WTC11 (cell line): Measurements from ENCODE around the gene MC5R. TPM values are rescaled to one million over a fixed set of nuclear protein-coding genes. Genes with fewer than 3 reads are reported as not detected.

Source experiments
- ATAC-seq: fragments of 200-7000 bp; cut with Tn5 transposase; 2 replicates; pipeline ENCODE4 v1.10.0; 2021; ENCODE audit warnings: mild to moderate bottlenecking, moderate library complexity
- CTCF ChIA-PET: fragments of 300-600 bp; sonication (Branson Sonifier 250); formaldehyde crosslinking; loops from one replicate; lab custom pipeline; 2021; ENCODE audit warnings: antibody characterized with exemption; lab: Charles Lee
- POLR2A ChIA-PET: fragments of 350-600 bp; sonication (Branson Sonifier 250); formaldehyde crosslinking; loops from one replicate; lab custom pipeline; 2021; ENCODE audit warnings: antibody characterized with exemption; lab: Charles Lee
- DNase-seq: peaks from one replicate; pipeline ENCODE4 v3.0.0; 2021; ENCODE audit warnings: low spot score
- H3K27ac Mint-ChIP-seq: 2 replicates; pipeline ENCODE4 v1.8.0; 2021; ENCODE audit warnings: mixed read lengths
- H3K27me3 Mint-ChIP-seq: 2 replicates; pipeline ENCODE4 v1.8.0; 2021; ENCODE audit warnings: low read depth, mild to moderate bottlenecking, moderate library complexity, mixed read lengths
- H3K36me3 Mint-ChIP-seq: 2 replicates; pipeline ENCODE4 v1.8.0; 2021; ENCODE audit warnings: mixed read lengths
- H3K4me1 Mint-ChIP-seq: 2 replicates; pipeline ENCODE4 v1.8.0; 2022; ENCODE audit warnings: mixed read lengths
- H3K4me3 Mint-ChIP-seq: 2 replicates; pipeline ENCODE4 v1.8.0; 2021; ENCODE audit warnings: mild to moderate bottlenecking, moderate library complexity, mixed read lengths
- H3K9me3 Mint-ChIP-seq: 2 replicates; pipeline ENCODE4 v1.8.0; 2021; ENCODE audit warnings: mixed read lengths
- ATF1 ChIP-seq: sonication (generic); formaldehyde crosslinking; IDR thresholded peaks from 2 replicates; pipeline ENCODE4 v1.8.1; 2023; ENCODE audit warnings: mild to moderate bottlenecking, moderate library complexity, missing genetic modification reagents
- CBFB ChIP-seq: sonication (generic); formaldehyde crosslinking; IDR thresholded peaks from 2 replicates; pipeline ENCODE4 v1.8.1; 2022; ENCODE audit warnings: mild to moderate bottlenecking, low read depth, missing genetic modification reagents
- E2F1 ChIP-seq: sonication (generic); formaldehyde crosslinking; IDR thresholded peaks from 2 replicates; pipeline ENCODE4 v1.8.0; 2022; ENCODE audit warnings: mild to moderate bottlenecking, missing genetic modification reagents
- ELF4 ChIP-seq: sonication (generic); formaldehyde crosslinking; IDR thresholded peaks from 2 replicates; pipeline ENCODE4 v1.8.1; 2022; ENCODE audit warnings: low read depth, mild to moderate bottlenecking, moderate library complexity, missing genetic modification reagents
- FOXJ3 ChIP-seq: sonication (generic); formaldehyde crosslinking; IDR thresholded peaks from 2 replicates; pipeline ENCODE4 v1.9.0; 2021; ENCODE audit warnings: missing genetic modification reagents, mild to moderate bottlenecking, borderline replicate concordance
- HMGA2 ChIP-seq: fragments of 250-450 bp; sonication (Bioruptor Pico); IDR thresholded peaks from 2 replicates; pipeline ENCODE4 v1.4.0; 2021; ENCODE audit warnings: mild to moderate bottlenecking, moderate library complexity
- JAZF1 ChIP-seq: fragments of 250-450 bp; sonication (Bioruptor Pico); IDR thresholded peaks from 2 replicates; pipeline ENCODE4 v1.9.0; 2021; ENCODE audit warnings: moderate library complexity, mild to moderate bottlenecking, inconsistent platforms
- MAX ChIP-seq: sonication (generic); formaldehyde crosslinking; IDR thresholded peaks from 2 replicates; pipeline ENCODE4 v1.8.0; 2022; ENCODE audit warnings: mild to moderate bottlenecking, missing genetic modification reagents
- PRDM15 ChIP-seq: sonication (generic); formaldehyde crosslinking; IDR thresholded peaks from 2 replicates; pipeline ENCODE4 v1.8.0; 2022; ENCODE audit warnings: missing genetic modification reagents
- PREB ChIP-seq: sonication (generic); formaldehyde crosslinking; IDR thresholded peaks from 2 replicates; pipeline ENCODE4 v1.8.1; 2022; ENCODE audit warnings: mild to moderate bottlenecking, missing genetic modification reagents, moderate library complexity, borderline replicate concordance
- SMAD3 ChIP-seq: sonication (generic); formaldehyde crosslinking; IDR thresholded peaks from 2 replicates; pipeline ENCODE4 v1.8.0; 2022; ENCODE audit warnings: missing genetic modification reagents, mild to moderate bottlenecking, borderline replicate concordance
- ZBTB21 ChIP-seq: sonication (generic); formaldehyde crosslinking; IDR thresholded peaks from 2 replicates; pipeline ENCODE4 v1.8.1; 2023; ENCODE audit warnings: mild to moderate bottlenecking, missing genetic modification reagents, borderline replicate concordance
- ZNF317 ChIP-seq: sonication (generic); formaldehyde crosslinking; IDR thresholded peaks from 2 replicates; pipeline ENCODE4 v1.8.1; 2023; ENCODE audit warnings: low read depth, mild to moderate bottlenecking, moderate library complexity, missing genetic modification reagents, borderline replicate concordance
- ZNF423 ChIP-seq: fragments of 250-450 bp; sonication (Bioruptor Pico); IDR thresholded peaks from 2 replicates; pipeline ENCODE4 v2.1.2; 2022; ENCODE audit warnings: mild to moderate bottlenecking, moderate library complexity
- ZNF425 ChIP-seq: fragments of 250-450 bp; sonication (Bioruptor Pico); conservative IDR thresholded peaks from 2 replicates; pipeline ENCODE4 v1.9.0; 2021; ENCODE audit warnings: mild to moderate bottlenecking
- ZNF512 ChIP-seq: sonication (generic); formaldehyde crosslinking; IDR thresholded peaks from 2 replicates; pipeline ENCODE4 v1.8.1; 2022; ENCODE audit warnings: missing genetic modification reagents, borderline replicate concordance
- total RNA-seq: library from RNA; stranded (reverse); gene quantifications from 3 replicates; pipeline ENCODE4 v1.2.3, GENCODE V29; 2021

The MC5R gene
- total RNA-seq, 1 experiment from 2014 or later = 0.15 TPM

GRCh38 chr18:13796515-13796914 lies 27.4 kb upstream of the MC5R start:
- CTCF ChIA-PET = no interaction called here

GRCh38 chr18:13797157-13797611 lies 26.8 kb upstream of the MC5R start:
- H3K36me3 Mint-ChIP-seq = no peaks in the 10 kb centered on the region
- peaks cover 47% of the 10 kb centered on the region for H3K4me1 Mint-ChIP-seq
- no peak overlapping the region for H3K27ac Mint-ChIP-seq
- no peak for DNase-seq
- H3K9me3 Mint-ChIP-seq = no peaks in the 10 kb centered on the region
- no peak overlapping the region for H3K4me3 Mint-ChIP-seq
- peaks cover 13% of the 10 kb centered on the region for H3K27me3 Mint-ChIP-seq
- CTCF ChIA-PET = no interaction called here
- POLR2A ChIA-PET = no interaction called here
- ATAC-seq = no peak
- no peak for TF ChIP-seq ELF4 (CRISPR knock-in tag)
- TF ChIP-seq ZNF425 (CRISPR knock-in tag) = no peak
- TF ChIP-seq ZNF317 (CRISPR knock-in tag) = no peak
- no peak for TF ChIP-seq FOXJ3
- TF ChIP-seq SMAD3 (CRISPR knock-in tag) = no peak
- TF ChIP-seq ZNF512 = no peak

More at GRCh38 chr18:13796515-13796914, 27.4 kb upstream of the MC5R start:
- no peak overlapping the region for H3K4me3 Mint-ChIP-seq
- no peak for DNase-seq
- peaks cover 9% of the 10 kb centered on the region for H3K27me3 Mint-ChIP-seq
- peaks cover 44% of the 10 kb centered on the region for H3K4me1 Mint-ChIP-seq
- H3K36me3 Mint-ChIP-seq = no peaks in the 10 kb centered on the region
- TF ChIP-seq ZBTB21 (no peak), ZNF423 (no peak), SMAD3 (CRISPR knock-in tag) (no peak), PREB (no peak), ATF1 (CRISPR knock-in tag) (no peak), MAX (CRISPR knock-in tag) (no peak), HMGA2 (no peak), CBFB (CRISPR knock-in tag) (no peak), ZNF317 (CRISPR knock-in tag) (no peak), JAZF1 (CRISPR knock-in tag) (no peak), PRDM15 (CRISPR knock-in tag) (no peak), E2F1 (no peak)
- no peak for ATAC-seq
- POLR2A ChIA-PET = no interaction called here
- no peaks in the 10 kb centered on the region for H3K9me3 Mint-ChIP-seq
- H3K27ac Mint-ChIP-seq = no peak overlapping the region
